ENCODE results near the gene C2CD5.
"Not testable (repeated sequence)": the region's sequence is repeated elsewhere in the genome, so short reads cannot be mapped to it uniquely, and the experiment has no call there.

Gene C2CD5

DNA sequence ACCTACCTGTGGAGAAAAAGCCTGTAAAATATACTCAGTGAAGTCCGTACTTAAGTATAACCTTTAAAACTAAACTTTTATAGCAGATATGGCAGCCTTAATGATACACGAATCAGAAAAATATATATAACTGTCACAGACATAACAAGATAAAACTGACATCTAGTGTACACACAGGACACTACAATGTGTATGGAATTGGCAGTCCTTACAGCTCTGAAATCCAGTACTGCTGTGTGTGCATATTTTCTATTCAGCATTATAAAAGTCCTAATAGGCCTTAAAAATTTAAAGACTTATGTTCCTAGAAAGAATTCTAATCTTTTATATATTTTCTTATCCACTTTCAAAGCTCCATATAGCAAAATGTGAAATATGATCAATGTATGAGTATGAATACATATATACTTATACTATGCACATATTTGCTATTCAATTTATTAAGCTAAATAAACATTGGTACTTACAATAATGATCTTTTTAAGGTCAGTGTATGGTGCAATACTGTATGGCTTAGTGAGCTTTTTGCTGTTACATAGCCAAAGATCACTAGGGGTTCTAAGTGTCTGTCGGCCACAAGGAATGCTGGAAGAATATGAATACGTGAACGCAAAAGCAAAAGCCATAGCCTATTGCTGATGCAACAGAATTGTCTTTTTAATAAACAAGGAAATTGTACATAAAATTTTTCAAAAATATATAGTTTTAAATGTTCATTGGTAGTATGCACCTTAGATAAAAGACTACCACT is 69.2 kb downstream of the C2CD5 start:
- no peak for DNase-seq

DNA sequence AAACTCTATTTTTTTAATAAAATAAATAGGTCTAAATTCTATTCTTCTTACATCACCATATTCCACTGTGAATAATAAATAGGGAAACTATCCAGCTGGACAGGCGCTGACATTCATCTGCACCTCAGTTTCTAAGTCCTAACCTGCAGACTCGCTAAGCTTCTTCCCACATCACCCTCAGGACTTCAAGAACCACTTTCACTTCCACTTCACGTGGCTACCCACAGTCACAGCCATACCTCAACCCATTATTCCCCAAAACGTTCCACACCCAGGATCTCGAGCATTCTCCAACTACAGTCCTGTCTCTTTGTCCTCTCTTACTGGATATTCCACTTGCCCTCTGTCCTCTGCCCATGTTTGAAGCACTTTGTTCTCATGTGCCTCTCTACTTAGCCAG is 71.1 kb downstream of the C2CD5 start:
- DNase-seq: no peak

DNA sequence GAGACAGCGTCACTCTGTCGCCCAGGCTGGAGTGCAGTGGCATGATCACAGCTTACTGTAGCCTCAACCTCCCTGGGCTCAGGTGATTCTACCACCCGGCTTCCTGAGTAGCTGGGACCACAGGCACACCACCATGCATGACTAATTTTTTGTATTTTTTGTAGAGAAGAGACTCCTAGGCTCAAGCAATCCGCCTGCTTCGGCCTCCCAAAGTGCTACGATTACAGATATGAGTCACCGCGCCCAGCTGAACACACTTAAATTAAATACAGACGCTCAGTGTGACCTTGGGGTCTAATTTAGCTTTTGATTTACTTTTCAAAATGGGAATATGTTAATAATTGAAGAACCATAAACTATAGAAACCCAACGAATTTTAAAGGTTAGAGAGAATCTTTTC is 77.2 kb downstream of the C2CD5 start:
- DNase-seq: no peak

DNA sequence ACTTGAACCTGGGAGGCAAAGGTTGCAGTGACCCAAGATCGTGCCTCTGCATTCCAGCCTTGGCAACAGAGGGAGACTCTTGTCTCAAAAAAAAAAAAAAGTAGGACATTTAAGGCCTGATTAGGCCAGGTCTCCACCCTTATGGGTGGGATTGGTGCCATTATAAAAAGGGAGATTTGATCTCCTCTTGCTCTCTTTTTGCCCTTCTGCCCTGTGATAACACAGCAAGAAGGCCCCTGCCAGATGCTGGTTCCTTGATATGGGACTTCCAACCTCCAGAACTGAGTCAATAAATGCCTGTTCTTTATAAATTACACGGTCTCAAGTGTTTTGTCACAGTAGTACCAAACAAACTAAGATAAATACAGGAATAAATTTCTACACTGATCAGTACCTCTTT is 81.0 kb downstream of the C2CD5 start:
- no peak for DNase-seq

DNA sequence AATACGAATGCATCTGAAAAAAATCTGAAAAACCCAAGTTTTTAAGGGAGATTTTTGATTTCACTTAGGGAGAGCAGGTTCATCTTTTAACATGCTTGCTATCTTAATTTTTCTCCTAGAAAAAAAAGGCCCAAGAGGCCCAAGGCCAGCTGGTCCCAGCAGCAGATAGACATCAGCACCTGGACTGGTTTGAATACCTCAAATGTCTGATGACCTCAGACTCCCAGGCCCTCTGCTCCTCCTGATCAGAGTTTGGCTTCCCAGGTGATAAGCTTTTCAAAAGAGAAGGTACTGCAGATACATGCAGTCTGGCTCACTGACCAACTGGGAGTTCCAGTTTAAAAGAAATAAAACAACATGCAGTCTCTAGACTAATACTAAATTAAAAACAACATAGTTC is 82.6 kb downstream of the C2CD5 start:
- DNase-seq: no peak

DNA sequence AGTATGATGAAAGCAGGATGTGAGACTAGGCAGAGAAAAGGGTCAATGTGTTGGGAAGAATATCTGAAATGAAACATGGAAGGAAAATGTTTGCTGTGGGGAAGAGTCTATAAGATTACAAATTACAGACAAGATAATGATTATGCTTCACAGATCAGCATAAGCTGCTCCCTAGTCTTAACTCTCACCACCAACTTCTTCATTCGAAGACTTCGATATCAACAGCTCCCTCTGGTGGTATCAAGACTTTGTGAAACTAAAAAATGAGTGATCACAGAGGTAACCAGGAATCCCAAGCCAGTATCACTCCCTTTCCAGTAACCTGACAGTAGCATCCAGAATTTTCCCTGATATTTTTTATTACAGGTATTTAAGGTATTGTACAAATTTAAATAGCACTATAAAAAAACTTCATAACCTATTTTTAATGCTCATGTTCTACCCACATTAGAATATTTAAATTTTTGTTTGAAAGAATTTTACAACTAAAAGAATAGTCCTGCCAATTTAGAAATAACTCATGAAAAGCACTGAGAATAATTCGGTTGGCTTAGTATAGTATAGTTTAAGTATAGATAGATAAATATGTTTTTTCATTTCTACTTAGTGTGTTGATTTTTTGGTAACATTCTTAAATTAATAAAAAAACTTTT is 84.4 kb downstream of the C2CD5 start:
- DNase-seq: peak; percentile 20

DNA sequence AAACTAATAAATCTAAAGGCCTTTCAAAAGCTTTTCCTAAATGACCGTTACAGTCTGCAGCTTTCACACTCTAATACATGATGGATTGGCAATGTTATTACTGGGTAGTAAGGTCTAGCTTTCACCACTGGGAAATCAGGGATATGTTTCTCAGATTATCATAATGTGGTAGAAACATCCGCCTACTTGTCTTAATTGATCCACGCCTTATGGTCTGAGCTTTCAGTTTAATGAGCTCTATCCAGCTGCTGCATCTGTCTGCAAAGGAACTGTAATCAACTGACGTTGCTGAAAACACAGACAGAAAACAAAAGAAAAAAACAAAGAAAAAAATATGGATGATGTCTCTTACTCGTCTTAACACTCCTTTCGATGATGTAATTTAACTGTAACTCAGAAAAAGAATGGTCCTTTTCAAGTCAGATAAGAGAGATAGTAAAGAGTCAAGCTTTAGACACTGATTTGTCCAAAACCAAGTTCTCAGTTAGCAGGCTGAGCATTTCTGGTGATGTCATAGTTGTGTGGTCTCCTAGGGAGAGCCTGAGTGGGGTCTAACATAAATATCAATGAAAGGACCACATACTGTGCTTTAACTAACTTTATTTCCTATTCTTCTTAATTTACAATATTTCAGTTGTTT is 85.9 kb downstream of the C2CD5 start:
- no peak for DNase-seq

DNA sequence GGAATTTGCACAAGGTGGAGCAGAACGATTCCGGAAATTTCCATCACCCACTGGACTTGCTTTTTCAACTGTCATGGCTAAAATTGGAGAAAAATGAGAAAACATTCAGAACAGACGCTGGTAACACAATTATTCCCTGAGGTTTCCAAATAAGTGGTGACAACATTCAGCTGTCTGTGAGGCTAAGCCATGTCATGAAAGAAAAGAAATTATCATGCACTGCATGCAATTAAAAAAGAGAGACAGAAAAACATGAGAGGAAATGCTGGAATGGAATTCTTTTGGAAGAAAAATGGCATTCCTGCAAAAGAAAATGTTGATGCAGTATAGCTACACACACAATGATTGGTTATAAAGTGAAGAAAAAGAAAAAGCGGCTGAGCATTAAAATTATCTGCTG is 87.3 kb downstream of the C2CD5 start:
- no peak for DNase-seq

DNA sequence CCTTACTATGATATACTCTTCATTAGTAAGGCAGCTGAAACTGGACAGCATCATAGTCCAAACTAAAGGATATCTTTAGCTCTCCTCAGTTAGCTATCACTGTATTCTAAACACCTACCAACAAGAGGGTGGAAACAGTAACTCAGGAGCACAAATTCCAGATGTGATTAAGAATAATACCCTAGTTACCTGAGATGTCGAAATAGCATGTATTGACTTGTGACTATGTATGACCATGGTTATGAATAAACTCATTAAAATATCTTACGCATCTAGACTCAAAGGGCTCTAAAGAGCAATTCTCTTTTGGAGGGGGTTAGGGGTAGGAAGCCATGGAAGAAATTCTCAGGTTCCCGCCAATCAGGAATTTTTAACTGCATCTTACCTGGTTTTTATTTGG is 90.8 kb downstream of the C2CD5 start:
- DNase-seq: no peak

DNA sequence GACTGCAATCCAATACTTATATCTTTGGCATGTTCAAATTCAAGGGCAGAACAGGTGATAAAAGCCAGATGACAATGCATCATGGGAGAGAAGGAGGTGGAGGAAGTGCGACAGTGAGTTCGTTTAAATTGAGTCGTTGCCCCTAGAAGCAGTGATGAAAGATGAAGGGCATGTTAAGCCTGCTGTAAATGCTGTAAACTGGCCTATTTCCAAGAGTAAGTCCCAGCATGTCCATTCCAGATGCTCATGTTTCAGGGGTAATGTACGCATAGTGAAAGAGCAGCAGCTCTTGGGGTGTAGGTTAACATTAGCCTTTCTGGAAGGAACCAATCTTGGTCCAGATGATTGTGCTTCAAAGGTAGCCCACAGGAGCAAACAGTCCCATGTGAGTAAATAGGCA is 97.1 kb downstream of the C2CD5 start:
- no peak for DNase-seq

DNA sequence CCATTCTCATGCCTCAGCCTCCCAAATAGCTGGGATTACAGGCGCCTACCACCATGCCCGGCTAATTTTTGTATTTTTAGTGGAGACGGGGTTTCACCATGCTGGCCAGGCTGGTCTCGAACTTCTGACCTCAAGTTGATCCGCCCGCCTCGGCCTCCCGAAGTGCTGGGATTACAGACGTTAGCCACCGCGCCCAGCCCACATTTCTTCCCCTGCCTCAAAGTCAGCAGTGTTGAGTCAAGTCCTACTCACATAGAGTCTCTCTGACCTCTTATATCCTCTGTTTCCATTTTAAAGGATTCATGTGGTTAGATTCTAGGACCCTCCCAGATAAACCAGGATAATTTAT is 100.1 kb downstream of the C2CD5 start:
- not testable (repeated sequence) for DNase-seq

DNA sequence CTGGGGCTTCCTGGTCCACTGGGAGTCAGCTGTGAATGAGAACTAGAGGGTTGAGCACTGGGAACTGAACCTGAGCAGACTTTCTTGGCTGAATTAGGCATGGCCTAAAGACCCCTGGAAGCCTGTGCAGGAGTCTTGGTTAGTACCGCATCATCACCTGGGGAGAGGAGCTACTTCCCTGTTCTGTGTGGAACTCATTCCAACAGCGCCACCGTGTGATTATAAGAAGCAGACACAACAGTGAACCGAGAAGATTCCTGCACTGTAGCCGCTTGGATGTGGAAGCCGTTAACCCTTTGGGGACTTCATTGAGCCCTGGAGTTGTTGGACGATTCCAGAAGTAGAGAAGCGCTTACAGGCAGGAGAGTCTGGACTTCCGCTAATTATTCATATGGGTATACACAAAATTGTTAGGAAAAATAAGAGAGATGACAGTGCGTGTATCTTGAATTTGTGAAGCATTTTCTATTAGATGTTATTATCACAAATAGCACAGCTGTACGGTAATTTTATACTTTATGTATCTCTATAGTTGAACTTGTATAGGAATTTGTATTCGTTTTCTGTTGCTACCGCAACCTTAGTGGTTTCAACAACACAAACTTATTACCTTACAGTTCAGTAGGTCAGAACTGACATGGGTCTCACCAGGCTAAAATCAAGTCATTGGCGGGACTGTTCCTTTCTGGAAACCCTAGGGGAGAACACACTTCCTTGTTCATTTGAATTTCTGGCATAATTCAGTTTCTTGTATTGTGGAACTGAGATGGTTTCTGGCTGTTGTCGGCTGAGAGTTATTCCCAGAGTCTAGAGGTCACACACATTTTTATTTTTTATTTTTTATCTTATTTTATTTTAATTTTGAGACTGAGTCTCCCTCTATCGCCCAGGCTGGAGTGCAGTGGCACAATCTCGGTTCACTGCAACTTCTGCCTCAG is 100.7 kb downstream of the C2CD5 start:
- peak; percentile 77 for DNase-seq

DNA sequence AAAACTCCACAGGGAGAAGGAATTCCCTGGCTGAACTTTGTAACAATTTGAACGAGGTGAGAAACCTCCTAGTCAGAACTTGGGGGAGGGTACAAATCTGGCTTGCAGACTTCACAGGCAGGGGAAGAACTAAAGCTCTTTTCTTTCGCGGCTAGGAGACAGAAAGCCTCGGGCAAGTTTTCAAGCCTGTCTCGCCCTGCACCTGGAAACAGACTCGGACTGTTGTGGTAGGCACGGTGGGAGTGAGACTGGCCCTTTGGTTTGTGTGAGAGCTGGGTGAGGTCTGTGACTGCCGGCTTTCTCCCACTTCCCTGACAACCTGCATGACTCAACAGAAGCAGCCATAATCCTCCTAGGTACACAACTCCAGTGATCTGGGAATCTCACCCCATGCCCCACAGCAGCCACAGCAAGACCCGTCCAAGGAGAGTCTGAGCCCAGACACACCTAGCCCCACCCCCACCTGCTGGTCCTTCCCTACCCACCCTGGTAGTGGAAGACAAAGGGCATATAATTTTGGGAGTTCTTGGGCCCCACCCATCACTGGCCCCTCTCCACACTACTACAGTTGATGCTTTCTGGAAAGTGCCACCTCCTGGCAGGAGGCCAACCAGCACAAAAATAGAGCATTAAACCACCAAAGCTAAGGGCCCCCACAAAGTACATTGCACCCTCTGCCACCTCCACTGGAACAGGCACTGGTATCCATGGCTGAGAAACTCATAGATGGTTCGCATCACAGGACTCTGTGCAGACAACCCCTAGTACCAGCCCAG is 107.1 kb downstream of the C2CD5 start:
- no peak for DNase-seq

DNA sequence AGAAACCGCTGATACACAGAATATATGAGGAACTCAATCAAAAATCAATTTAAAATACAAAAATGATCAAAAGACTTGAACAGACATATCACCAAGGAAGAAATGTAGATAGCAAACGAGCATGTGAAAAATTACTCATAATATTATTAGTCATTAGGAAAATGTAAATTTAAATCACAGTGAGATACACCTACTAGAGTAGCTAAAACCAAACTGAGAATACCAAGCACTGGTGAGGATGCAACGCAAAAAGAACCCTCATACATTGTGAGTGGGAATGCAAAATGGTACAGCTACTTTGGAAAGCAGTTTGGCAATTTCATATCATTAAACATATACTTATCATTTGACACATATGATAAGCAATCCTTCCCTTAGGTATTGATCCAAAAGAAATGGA is 108.8 kb downstream of the C2CD5 start:
- DNase-seq: no peak

DNA sequence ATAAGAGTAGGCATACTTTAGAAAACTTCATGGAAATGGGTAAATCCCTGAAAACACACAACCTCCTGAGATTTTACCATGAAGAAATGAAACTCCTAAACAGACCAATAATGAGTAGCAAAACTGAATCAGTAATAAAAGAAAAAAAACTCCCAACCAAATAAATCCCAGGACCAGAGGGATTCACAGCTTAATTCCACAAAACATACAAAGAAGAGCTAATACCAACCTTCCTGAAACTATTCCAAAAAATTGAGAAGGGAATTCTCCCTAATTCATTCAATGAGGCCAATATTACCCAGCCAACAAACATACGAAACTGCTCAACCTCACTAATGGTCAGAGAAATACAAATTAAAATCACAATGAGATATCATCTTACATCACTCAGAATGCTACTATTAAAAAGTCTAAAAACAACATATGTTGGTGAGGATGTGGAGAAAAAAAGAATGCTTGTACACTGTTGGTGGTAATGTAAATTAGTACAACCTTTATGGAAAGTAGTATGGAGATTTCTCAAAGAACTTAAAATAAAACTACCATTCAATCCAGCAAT is 112.6 kb downstream of the C2CD5 start:
- no peak for DNase-seq

DNA sequence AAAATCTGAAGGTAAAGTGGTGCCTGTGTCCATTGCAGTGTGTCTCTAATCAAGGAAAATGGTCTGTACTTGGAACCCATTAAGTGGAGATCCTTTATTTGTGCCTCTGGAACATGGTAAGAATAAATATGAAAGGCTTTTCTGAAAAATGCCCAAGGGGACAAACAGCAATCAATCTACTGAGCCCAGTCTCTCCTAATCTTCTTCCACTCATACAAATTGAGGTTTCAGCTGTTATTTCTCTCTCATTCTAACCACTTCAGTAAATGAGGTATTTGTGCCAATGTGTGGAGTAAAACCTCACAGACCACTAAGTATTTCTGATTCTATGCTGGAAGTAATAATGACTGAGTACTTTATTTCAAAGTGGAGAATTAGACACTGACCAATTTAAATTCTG is 127.5 kb downstream of the C2CD5 start:
- DNase-seq: no peak

DNA sequence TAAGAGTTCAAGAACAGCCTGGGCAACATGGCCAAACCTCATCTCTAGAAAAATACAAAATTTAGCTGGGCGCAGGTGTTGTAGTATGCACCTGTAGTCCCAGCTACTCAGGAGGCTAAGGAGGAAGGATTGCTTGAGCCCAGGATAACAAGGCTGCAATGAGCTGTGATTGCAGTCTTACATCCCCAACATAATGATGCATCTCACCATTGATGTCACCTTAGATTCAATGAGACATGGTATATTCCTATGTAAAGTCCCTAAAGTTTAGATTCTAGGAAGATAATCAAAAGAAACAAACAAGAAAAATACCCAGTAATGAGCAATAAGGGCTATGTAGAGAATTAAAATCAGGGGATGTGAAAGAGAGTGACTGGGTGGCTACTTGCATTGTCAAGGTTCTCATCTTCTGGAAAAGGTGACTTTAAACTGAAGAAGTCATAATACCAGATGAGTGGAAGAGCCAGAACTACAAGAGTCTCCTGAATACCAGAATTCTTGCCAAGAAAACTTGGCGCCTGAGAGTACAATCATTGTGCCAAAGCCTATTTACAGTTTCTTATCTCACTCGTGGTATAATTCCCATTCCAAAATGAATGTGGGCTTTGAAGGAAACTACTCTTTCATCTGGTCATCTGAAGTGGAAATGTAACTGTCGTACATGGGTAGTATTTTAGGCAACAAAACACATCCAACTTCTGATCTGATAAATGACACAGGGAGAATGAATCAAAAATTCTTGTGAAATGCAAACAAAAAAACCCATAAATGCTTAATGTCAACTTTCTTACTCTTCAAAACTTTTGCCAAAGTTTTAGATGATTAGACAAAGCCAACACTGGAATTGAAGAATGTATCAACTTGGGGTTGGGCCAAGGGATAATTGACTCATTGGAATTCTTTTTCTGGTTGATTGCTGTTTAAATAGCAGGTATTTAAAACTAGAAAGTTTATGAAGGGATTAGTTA is 128.7 kb downstream of the C2CD5 start:
- no peak for DNase-seq

DNA sequence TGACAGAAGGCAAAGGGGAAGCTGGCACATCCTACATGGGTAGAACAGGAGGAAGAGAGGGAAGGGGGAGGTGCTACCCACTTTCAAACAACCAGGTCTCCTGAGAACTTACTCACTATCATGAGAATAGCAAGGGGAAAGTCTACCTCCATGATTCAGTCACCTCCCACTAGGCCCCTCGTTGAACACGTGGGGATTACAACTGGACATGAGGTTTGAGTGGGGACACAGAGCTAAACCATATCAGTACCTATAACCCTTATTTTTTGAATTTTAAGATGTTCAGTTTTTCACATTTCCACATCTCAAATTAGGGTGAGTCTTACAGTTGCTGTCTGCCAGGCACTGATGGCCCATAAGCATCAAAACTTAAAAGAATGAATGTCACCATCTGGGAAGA is 129.6 kb downstream of the C2CD5 start:
- DNase-seq: no peak

DNA sequence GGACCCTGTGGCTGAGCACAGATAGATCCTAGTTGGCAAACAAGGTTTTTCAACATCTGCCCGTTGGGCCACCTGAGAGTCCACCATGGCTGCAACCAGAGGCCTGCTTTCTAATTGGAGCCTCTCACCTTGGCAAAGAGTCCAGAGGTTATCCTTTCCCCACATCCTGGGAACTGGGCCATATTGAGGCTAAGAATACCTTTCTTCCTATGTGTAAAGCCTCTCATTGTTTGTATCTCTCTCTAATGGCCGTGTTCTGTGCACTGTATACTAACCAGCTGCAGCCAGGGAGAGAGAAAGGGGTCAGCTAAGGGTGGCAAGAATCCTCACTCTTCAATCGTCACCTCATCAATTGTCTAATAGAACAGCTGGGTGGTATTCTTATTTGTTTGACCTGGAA is 130.8 kb downstream of the C2CD5 start:
- DNase-seq: no peak

DNA sequence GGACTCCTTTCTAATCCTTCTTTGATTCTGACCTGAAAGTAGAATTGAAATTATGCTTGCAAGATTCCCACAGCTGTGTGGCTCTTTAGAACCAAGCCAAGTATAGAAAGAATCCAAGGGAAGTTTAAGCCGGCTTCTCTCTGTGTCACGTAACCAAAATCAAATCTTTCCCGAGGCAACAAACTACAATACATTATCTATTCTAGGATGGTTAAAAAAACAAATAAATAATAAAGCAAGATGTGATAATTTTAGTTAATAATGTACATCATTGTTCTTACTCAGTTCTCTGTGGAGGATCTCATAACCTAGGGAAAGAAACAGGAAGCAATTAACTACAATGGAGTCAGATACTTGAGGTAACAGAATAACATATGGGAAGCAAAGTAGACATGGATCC is 131.8 kb downstream of the C2CD5 start:
- no peak for DNase-seq

DNA sequence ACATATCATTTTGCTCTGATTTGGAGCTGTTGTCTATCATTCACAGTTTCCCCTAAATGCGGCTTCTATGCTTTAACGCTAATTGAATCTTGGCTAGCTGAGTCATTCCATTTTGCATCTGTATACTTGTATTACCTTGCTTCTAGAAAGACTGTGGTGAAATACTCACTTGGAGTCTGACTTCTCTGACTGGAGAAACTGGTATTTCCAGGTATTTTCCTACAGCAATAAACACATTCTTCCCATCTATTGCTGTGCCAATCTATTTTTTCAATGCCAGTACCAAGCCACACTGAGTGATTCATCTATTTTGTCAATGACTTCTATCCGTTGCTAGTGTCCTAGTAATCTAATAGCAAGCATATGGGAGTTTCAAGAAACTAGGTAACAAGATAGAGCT is 133.9 kb downstream of the C2CD5 start:
- DNase-seq: no peak
